ENCODE data around the gene MSH3.

The MSH3 gene

DNA sequence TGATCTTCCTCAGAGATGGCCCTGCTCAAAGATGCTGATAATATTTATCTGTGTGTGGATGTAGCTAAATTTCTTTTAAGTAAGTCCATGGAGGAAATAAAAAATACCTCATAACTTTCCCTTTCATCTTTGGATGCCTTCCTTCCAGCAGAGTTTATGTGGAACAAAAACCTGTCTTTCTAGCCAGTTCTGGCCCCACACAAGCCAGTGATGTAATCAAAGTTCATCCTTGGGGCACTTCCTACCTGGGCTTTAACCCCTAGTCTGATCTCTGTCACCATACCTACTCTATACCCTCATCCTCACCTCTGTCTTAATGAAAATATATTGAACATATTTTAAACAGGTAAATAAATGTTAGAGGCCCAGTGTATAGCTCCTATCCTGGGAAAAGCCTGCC lies 265.9 kb downstream of the MSH3 start:
- no peak overlapping the region for H3K4me2 ChIP-seq (ENCODE audit: low read depth, low read length)
- DNase-seq, result no peak
- H3K9me3 ChIP-seq (replicated peaks; ENCODE audit: insufficient read depth, low read length), result no peaks in the 10 kb centered on the region
- H3K4me1 ChIP-seq (ENCODE audit: low read length), result no peaks in the 10 kb centered on the region
- no peak overlapping the region for H3K9ac ChIP-seq (ENCODE audit: low read length)
- H3K79me2 ChIP-seq (ENCODE audit: low read length), result no peaks in the 10 kb centered on the region
- H3K27me3 ChIP-seq (replicated peaks; ENCODE audit: insufficient read depth, low read length), result no peaks in the 10 kb centered on the region
- H3K4me3 ChIP-seq (ENCODE audit: low read length), result no peak overlapping the region
- TF ChIP-seq EZH2 (optimal IDR thresholded peaks at IDR 0.05; ENCODE audit: low read depth, low read length), result no peak
- TF ChIP-seq, protein P1, sequence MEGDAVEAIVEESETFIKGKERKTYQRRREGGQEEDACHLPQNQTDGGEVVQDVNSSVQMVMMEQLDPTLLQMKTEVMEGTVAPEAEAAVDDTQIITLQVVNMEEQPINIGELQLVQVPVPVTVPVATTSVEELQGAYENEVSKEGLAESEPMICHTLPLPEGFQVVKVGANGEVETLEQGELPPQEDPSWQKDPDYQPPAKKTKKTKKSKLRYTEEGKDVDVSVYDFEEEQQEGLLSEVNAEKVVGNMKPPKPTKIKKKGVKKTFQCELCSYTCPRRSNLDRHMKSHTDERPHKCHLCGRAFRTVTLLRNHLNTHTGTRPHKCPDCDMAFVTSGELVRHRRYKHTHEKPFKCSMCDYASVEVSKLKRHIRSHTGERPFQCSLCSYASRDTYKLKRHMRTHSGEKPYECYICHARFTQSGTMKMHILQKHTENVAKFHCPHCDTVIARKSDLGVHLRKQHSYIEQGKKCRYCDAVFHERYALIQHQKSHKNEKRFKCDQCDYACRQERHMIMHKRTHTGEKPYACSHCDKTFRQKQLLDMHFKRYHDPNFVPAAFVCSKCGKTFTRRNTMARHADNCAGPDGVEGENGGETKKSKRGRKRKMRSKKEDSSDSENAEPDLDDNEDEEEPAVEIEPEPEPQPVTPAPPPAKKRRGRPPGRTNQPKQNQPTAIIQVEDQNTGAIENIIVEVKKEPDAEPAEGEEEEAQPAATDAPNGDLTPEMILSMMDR (IDR thresholded peaks at IDR 0.05; ENCODE audit: low read length), result no peak
- no peak for TF ChIP-seq EZH2phosphoT487 (IDR thresholded peaks at IDR 0.05; ENCODE audit: low read length)
- no peak overlapping the region for H3K27ac ChIP-seq (ENCODE audit: low read length)
- H4K20me1 ChIP-seq (ENCODE audit: insufficient read depth, low read length), result no peaks in the 10 kb centered on the region
- no peak overlapping the region for H2AFZ ChIP-seq (ENCODE audit: low read length)
- no peaks in the 10 kb centered on the region for H3F3A ChIP-seq (ENCODE audit: insufficient read depth, low read length)
- H3K9me2 ChIP-seq (replicated peaks; ENCODE audit: insufficient read depth, low read length), result no peaks in the 10 kb centered on the region
- no peaks in the 10 kb centered on the region for H3K36me3 ChIP-seq (replicated peaks; ENCODE audit: insufficient read depth, low read length)

DNA sequence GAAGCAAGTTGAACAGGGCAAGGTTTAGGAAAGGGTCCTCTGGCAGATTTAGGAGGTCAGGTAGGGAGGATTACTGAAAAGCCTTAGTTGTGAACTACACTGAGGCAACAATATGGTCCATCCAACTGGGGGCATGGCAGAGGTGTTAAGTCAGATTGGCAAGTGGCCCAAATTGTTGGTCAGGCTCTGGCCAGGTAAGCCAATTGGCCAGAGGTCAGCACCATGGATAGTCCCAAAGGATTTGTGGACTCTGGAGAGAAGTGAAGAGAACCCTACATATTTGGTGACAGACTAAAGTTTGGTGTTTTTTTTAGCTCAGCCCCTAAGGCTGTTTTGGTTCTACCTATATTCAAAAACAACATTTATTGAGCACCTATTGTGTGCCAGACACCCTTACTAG lies 266.6 kb downstream of the MSH3 start:
- Histone ChIP-seq H3K4me2 (ENCODE audit: low read depth, low read length) (no peak overlapping the region), H3F3A (ENCODE audit: insufficient read depth, low read length) (no peaks in the 10 kb centered on the region), H3K9ac (ENCODE audit: low read length) (no peak overlapping the region), H3K36me3 (replicated peaks; ENCODE audit: insufficient read depth, low read length) (no peaks in the 10 kb centered on the region), H2AFZ (ENCODE audit: low read length) (no peak overlapping the region), H4K20me1 (ENCODE audit: insufficient read depth, low read length) (no peaks in the 10 kb centered on the region), H3K79me2 (ENCODE audit: low read length) (no peaks in the 10 kb centered on the region), H3K27ac (ENCODE audit: low read length) (no peak overlapping the region), H3K9me2 (replicated peaks; ENCODE audit: insufficient read depth, low read length) (no peaks in the 10 kb centered on the region), H3K9me3 (replicated peaks; ENCODE audit: insufficient read depth, low read length) (no peaks in the 10 kb centered on the region), H3K4me3 (ENCODE audit: low read length) (no peak overlapping the region), H3K4me1 (ENCODE audit: low read length) (no peaks in the 10 kb centered on the region), H3K27me3 (replicated peaks; ENCODE audit: insufficient read depth, low read length) (no peaks in the 10 kb centered on the region)
- no peak for DNase-seq
- TF ChIP-seq, protein P1 (IDR thresholded peaks at IDR 0.05; ENCODE audit: low read length), result no peak
- TF ChIP-seq EZH2 (optimal IDR thresholded peaks at IDR 0.05; ENCODE audit: low read depth, low read length), result no peak
- no peak for TF ChIP-seq EZH2phosphoT487 (IDR thresholded peaks at IDR 0.05; ENCODE audit: low read length)

GRCh38 chr5:80925931-80926330 lies 271.5 kb downstream of the MSH3 start:
- Histone ChIP-seq H3K36me3 (replicated peaks; ENCODE audit: insufficient read depth, low read length) (no peaks in the 10 kb centered on the region), H2AFZ (ENCODE audit: low read length) (no peak overlapping the region), H3K79me2 (ENCODE audit: low read length) (no peaks in the 10 kb centered on the region), H3K9me2 (replicated peaks; ENCODE audit: insufficient read depth, low read length) (no peaks in the 10 kb centered on the region), H3K27ac (ENCODE audit: low read length) (no peak overlapping the region), H4K20me1 (ENCODE audit: insufficient read depth, low read length) (no peaks in the 10 kb centered on the region), H3K4me2 (ENCODE audit: low read depth, low read length) (no peak overlapping the region), H3K4me1 (ENCODE audit: low read length) (no peaks in the 10 kb centered on the region), H3K4me3 (ENCODE audit: low read length) (no peak overlapping the region), H3F3A (ENCODE audit: insufficient read depth, low read length) (no peaks in the 10 kb centered on the region), H3K9ac (ENCODE audit: low read length) (no peak overlapping the region), H3K9me3 (replicated peaks; ENCODE audit: insufficient read depth, low read length) (no peaks in the 10 kb centered on the region), H3K27me3 (replicated peaks; ENCODE audit: insufficient read depth, low read length) (no peaks in the 10 kb centered on the region)
- TF ChIP-seq, protein P1 (IDR thresholded peaks at IDR 0.05; ENCODE audit: low read length), result no peak
- TF ChIP-seq EZH2phosphoT487 (IDR thresholded peaks at IDR 0.05; ENCODE audit: low read length) (no peak), EZH2 (optimal IDR thresholded peaks at IDR 0.05; ENCODE audit: low read depth, low read length) (no peak)
- DNase-seq, result no peak
